ENCODE data around the gene PRSS56.

The PRSS56 gene

GRCh38 chr2:232484628-232485347 lies 35.4 kb upstream of the PRSS56 start:
- TF ChIP-seq REST (IDR thresholded peaks at IDR 0.05; ENCODE audit: low read depth), result no peak
- TF ChIP-seq EP300 (IDR thresholded peaks at IDR 0.05; ENCODE audit: borderline replicate concordance), result no peak
- TF ChIP-seq USF1 (IDR thresholded peaks at IDR 0.05), result no peak
- no peak for TF ChIP-seq EGR1 (IDR thresholded peaks at IDR 0.05)
- TF ChIP-seq RAD21 (IDR thresholded peaks at IDR 0.05; ENCODE audit: low read depth), result no peak
- TF ChIP-seq CREB1 (IDR thresholded peaks at IDR 0.05; ENCODE audit: low read depth), result no peak
- no peak for TF ChIP-seq NFIC (IDR thresholded peaks at IDR 0.05)
- no peak for TF ChIP-seq TAF1 (IDR thresholded peaks at IDR 0.05; ENCODE audit: low read depth)
- no peak for TF ChIP-seq MAX (IDR thresholded peaks at IDR 0.05)
- TF ChIP-seq ZBTB7A (IDR thresholded peaks at IDR 0.05; ENCODE audit: low read depth), result no peak
- no peak for TF ChIP-seq FOXM1 (IDR thresholded peaks at IDR 0.05; ENCODE audit: borderline replicate concordance, low read depth)
- TF ChIP-seq CEBPB (IDR thresholded peaks at IDR 0.05), result no peak
- no peak for TF ChIP-seq TCF12 (IDR thresholded peaks at IDR 0.05; ENCODE audit: low read depth)
- TF ChIP-seq YY1 (IDR thresholded peaks at IDR 0.05; ENCODE audit: low read depth), result no peak
- no peak for TF ChIP-seq TEAD4 (IDR thresholded peaks at IDR 0.05)

GRCh38 chr2:232485348-232485756 lies 34.8 kb upstream of the PRSS56 start:
- no peak for TF ChIP-seq TAF1 (IDR thresholded peaks at IDR 0.05; ENCODE audit: low read depth)
- no peak for TF ChIP-seq EP300 (IDR thresholded peaks at IDR 0.05; ENCODE audit: borderline replicate concordance)
- TF ChIP-seq RAD21 (IDR thresholded peaks at IDR 0.05; ENCODE audit: low read depth), result no peak
- TF ChIP-seq TCF12 (IDR thresholded peaks at IDR 0.05; ENCODE audit: low read depth), result no peak
- no peak for TF ChIP-seq TEAD4 (IDR thresholded peaks at IDR 0.05)
- TF ChIP-seq ZBTB7A (IDR thresholded peaks at IDR 0.05; ENCODE audit: low read depth), result no peak
- TF ChIP-seq NFIC (IDR thresholded peaks at IDR 0.05), result no peak
- TF ChIP-seq USF1 (IDR thresholded peaks at IDR 0.05), result no peak

- no peak for TF ChIP-seq CREB1 (IDR thresholded peaks at IDR 0.05; ENCODE audit: low read depth)
- TF ChIP-seq USF1 (IDR thresholded peaks at IDR 0.05), result no peak
- no peak for TF ChIP-seq TAF1 (IDR thresholded peaks at IDR 0.05; ENCODE audit: low read depth)
- TF ChIP-seq RAD21 (IDR thresholded peaks at IDR 0.05; ENCODE audit: low read depth), result no peak
- TF ChIP-seq EP300 (IDR thresholded peaks at IDR 0.05; ENCODE audit: borderline replicate concordance), result no peak
- TF ChIP-seq MAX (IDR thresholded peaks at IDR 0.05), result no peak
- no peak for TF ChIP-seq TEAD4 (IDR thresholded peaks at IDR 0.05)
- TF ChIP-seq EGR1 (IDR thresholded peaks at IDR 0.05), result no peak
- TF ChIP-seq REST (IDR thresholded peaks at IDR 0.05; ENCODE audit: low read depth), result no peak
- TF ChIP-seq CEBPB (IDR thresholded peaks at IDR 0.05), result no peak
- no peak for TF ChIP-seq YY1 (IDR thresholded peaks at IDR 0.05; ENCODE audit: low read depth)
- TF ChIP-seq TCF12 (IDR thresholded peaks at IDR 0.05; ENCODE audit: low read depth), result no peak
- no peak for TF ChIP-seq FOXM1 (IDR thresholded peaks at IDR 0.05; ENCODE audit: borderline replicate concordance, low read depth)
- no peak for TF ChIP-seq NFIC (IDR thresholded peaks at IDR 0.05)
- TF ChIP-seq ZBTB7A (IDR thresholded peaks at IDR 0.05; ENCODE audit: low read depth), result no peak
These were observed 34.2 kb upstream of the PRSS56 start for GRCh38 chr2:232485757-232486557.

DNA sequence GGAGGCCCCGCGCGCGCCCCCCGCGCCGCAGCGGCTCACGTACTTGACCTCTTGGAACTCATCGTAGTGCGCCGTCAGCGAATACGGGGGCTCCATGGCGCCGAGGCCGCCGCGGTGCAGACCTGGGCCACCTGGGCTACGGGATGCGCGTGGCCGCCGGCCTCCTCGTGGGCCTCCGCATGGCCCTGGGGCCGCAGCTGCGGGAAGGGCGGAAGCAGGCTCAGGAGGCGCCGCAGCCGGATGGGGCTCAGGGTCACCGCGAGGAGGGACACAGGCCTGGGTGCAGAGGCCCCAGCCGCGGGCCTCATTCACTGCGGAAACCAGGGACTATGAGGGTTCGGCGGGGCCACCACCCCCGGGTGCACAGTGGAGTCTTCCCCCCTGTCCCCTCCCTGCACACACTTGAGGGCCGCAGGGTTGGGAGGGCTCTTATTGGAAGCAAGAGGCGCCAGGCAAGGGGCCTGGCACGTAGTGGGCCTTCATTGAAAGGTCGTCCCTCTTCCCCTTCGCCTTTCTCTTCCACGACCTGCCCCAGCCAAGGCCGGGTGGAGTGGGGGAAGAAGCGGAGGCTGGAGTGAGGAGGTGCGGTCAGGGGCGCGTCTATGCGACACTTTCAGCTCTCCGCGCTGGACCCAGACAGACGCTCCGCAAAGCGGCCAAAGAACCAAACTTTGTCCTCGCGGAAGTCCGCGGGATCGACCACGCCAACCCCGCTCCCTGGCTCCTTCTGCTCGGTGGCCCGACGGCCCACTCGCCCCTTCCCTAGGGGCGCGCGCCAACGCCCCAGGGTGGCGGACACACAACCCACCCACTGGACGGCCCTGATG lies 33.4 kb upstream of the PRSS56 start:
- TF ChIP-seq YY1 (IDR thresholded peaks at IDR 0.05; ENCODE audit: low read depth) (no peak), ZBTB7A (IDR thresholded peaks at IDR 0.05; ENCODE audit: low read depth) (0 out of 2 replicates have a peak, but pooled peaks have one; percentile 38)
